ENCODE data around the gene NFASC.

The NFASC gene

DNA sequence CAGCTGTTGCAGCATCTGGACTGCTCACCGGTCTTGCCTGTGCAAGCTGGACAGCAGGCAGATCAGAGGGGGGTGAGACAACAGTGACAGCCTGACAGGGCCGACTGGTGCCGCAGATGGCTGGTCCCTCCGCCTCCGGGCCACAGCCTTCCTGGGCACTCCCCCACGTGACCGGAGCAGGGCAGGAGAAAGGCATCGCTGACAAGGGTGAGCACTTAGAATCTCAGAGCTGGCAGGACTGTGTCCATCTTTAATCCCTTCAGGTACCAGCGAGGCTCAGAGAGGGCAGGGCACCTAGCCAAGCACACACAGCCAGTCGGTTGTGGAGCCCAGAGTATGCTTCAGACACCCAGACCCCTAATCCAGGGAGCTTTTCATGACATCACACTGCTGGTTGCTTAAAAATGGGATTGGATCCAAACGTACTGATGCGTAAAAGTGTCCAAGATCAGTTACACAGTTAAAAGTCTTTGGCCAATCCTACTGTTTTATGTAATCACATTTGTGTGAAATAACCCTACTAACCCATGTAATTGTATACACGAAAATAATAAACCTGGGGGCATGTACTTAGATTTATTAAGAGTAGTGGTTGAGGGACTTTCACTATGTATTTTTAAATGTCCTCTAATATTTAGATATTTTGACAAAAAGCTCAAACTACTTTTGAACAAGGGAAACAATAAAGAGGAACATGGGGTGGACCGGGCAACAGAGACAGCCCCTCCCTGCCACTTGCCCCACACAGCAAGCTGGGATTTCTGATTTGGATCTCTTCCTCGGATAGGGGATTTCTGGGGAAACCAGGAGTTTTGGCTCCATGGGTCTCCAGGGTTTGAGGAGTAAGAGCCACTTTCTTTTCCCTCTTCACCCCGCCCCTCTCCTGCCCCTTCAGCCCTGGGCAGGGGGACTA is 171.6 kb downstream of the NFASC start:
- no peak for DNase-seq (ENCODE audit: low read depth in 2 of 2)

DNA sequence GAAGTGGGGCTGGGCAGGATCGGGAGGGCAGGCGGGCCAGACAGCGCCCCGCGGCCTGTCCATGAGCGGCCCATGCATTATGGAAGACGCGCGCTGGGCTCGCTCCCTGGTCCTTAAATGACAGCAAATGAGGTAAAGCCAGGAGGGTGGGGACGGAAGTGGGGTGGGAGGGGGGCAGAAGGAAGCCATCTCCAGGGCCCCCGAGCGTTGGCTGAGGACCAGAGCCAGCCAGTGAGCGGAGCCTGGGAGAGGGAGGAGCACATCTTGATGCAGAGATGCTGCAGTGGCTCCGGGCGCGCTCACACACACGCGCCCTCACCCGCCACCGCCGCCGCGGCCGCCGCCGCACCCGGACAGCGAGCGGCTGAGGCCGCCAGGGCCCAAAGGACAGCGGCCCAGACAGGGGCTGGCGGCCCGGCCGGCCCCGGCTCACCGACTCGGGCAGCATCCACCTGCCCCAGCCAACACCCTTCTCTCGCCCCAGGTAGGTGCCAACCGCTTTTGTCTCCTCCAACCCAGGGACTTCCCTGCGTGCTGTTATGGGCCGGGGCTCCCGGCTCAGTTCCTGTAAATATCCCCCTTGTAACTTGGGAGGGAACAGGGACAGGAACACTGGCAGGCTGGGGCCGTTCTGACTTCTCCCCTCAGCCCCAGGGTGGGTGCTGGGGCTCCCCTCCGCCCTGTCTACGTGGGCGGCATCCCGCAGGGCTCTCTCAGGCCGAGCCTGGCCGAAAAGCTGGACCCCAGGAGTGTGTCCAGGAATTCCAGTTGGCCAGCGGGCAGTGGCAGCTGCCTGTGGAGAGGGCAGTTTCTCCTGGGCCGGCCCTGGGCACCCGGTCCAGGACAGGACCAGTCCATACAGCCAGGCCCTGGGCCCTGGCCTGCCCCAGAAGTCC is 172.5 kb downstream of the NFASC start, which contains the start of gene CNTN2:
Gene CNTN2, plus strand, starts transcription at position 302 of the 896 bp plus-strand sequence. CDS start 9,974 bp downstream, outside the sequence.
- DNase-seq (ENCODE audit: low read depth in 2 of 2), result no peak

DNA sequence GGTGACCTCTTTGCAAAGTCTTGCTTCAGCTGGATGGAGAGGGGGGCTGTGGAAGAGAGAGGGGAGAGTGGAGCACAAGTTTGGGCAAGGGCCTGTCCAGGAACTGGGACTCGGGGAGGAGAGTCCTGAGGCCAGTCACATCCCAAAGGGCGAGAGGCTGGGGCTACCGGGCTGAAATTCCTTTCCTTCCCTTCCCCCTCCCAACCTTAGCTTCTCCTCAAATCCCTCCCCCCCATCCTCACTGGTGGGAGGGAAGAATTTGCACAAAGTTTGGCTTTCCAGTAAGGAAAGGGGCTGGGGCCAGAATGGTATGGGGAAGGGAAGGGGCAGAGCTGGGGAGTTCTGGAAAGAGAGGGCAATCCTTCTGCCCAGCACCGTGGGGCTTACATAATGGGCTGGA is 173.2 kb downstream of the NFASC start:
- DNase-seq (ENCODE audit: low read depth in 2 of 2), result no peak

DNA sequence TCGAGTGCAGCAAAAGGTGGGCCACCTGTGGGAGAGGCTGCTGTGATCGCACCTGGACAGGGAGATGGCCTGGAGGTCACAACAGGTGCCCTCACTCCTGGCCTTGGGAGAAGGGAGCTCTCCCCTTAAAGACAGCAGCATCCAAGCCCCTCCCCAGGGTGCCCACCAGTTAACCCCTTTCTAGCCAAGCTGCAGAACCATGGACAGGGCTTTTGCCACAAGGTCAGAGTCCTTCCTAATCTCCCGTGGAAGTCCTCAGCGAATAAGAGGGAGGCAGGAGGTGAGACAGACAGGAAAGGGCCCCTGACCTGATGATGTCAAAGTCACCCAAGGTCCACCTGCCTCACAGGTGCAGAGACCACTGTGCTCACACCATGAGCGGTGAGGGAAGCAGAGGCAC is 174.1 kb downstream of the NFASC start:
- DNase-seq (ENCODE audit: low read depth in 2 of 2), result no peak

DNA sequence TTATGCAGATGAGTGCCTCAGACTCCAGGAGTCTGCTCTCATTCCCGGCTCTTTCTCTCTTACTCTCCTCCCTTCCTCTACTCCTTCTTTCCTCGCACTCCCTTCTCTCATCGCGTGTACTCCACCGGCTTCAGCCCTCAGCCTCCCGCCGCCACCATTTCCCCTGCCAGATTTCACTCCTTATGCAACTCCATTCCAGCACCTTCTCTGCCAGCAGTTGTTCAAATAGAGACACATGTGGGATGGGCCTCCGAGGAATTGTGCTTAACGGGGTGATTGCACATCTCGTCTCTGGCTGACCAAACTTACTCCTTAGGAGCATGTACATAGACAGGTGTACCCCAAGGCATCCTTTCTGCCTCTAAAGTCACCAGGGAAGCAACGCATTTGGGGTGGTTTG is 174.5 kb downstream of the NFASC start:
- DNase-seq (ENCODE audit: low read depth in 2 of 2), result no peak

DNA sequence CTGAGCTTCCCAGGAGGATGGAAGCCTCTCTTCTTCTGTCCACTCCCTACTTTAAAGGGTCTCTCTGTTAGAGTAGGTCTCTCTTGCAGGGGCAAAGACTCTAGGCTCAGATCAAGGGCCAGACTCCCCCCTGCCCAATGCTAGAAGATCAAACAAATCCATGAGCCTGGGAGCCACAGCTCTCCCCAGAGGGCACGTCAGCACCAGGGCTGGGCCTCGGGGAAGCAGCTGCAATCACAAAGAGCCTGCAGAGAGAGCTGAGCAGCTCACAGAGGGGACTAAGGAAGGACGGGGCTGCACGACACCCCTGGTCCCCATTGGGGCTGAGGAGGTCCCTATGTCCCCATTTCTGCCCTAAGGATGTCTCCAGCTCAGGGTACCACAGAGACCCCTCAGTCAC is 176.2 kb downstream of the NFASC start:
- no peak for DNase-seq (ENCODE audit: low read depth in 2 of 2)

DNA sequence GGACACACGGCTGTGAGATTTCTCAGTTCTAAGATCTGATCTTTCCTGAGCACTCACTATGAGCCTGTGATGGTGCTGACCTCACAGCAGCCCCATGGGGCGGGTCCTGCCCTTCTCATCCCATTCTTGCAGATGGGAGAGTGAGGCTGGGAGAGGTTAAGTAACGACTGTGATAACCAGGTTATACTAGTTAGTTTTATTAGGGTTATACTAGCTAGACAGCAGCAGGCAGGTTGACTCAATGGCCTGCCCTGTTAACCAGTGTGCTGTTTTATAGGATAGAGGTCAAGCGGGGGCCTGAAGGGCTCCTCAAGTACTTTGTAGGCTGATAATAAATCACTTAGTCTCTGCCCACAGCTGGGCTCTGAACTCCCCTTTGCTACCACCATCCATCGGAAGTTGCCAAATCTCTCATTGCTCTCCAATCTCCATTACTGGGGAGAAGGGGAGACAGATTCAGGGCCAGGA is 177.1 kb downstream of the NFASC start:
- no peak for DNase-seq (ENCODE audit: low read depth in 2 of 2)

DNA sequence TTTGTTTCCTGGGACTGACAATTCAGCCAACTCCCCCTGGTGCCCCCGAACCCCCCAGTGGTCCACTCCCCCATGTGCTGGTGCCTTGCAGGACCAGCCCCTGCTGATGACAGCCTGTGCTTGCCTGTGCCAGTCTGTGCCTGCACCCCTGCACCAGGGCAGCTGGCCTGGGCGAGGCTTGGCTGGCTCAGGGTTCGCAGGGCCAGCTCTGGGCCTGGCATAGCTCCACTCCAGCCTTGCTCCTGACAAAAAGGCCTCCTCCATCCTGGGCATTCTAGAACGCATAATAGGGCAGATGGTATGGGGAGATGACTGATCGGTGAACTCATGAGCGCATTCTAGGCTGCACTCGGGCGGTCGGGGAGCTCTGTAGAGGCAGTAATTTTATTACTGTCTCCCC is 177.7 kb downstream of the NFASC start:
- DNase-seq (ENCODE audit: low read depth in 2 of 2), result no peak

DNA sequence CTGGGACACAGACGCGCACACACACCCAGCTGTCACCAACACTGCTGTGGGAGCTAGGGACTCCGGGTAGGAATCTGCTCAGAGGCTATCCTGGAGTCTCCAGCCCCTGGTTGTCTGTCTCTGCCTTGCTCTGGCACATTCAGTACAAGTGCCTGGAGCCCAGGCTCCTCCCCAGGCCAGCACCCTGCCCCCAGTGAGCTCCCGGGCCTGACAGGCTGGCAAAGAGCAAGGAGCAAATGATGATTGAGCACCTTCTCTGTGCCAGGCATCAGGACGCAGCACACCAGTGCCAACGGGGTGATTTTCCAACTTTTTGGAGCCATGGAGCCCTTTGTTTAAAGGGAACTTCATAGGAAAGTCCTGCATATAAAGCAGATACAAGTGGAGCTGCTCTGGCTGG is 178.8 kb downstream of the NFASC start:
- no peak for DNase-seq (ENCODE audit: low read depth in 2 of 2)

DNA sequence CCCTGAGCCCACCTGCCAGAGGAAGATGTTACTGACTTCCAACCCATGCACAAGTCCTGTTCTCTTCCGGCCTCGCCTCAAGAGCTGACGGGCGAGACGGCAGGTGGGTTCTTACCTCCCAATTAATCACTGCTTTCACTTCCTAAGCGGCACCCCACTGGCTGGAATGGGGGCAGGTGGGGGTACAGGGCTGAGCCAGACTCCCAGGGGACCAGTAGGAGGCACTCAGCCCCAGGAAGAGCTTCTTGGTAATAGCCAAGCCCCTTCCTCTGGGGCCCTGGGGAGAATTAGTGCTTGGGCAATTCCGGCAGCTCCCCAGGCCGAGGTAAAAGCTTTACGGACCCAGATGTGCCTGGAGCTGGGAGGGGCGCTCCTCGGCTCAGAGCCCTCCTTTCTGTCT is 182.0 kb downstream of the NFASC start:
- DNase-seq (ENCODE audit: low read depth in 2 of 2), result no peak

DNA sequence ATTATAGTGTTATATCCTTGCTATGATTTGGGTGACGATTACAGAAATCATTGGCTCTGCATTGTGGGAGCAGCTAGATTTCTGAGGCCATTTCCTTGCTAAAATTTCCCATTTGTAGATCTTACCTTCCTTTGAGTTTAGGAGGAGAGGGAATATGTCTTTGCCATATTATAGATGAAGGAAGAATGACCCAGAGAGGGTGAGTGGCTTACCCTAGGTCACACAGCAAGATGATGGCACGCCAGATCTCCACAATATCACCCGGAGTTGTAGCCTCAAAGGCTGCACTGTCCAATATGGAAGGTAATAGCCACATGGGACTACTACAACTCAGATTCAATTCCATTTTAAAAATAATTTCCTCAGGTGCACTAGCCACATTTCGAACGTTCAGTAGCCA is 182.6 kb downstream of the NFASC start:
- DNase-seq (ENCODE audit: low read depth in 2 of 2), result no peak

DNA sequence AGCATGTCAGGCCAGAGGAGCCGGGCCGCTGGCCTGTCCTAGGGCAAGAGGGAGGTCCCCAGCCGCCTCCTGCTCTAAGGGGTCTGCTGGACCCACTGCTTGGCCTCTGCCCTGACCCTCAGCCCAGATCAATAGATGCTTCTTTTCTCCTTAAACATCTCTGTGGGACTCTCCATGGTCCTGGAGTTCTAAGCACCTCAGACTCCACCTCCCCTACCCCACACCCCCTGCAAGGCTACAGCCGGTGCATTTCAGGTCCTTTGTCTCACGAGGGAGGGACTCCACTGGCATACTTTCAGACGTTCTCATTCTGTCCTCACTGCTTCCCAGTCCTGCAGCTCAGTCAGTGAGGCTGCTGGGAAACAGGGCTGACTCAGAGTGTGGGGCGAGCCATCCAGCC is 183.4 kb downstream of the NFASC start:
- no peak for DNase-seq (ENCODE audit: low read depth in 2 of 2)

DNA sequence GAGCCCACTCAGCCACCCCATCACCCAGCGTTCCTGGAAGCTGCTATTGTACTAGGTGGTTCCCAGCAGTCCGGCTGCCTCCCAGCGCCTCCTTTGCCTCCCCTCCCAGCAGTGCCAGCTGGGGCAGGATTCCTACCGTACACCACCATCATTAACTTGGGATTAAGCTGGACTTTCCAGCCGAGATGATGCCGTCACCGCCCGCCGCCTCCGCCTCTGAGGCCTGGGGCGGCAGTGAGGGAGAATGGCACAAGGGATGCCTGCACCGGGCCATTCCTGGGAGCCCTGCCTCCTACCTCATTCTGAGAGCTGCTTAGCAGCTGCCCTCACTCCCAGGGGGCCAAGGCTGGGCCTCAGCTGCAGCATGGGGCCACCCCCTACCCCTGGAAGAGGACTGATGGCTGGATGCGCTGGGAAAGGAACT is 185.5 kb downstream of the NFASC start:
- no peak for DNase-seq (ENCODE audit: low read depth in 2 of 2)

DNA sequence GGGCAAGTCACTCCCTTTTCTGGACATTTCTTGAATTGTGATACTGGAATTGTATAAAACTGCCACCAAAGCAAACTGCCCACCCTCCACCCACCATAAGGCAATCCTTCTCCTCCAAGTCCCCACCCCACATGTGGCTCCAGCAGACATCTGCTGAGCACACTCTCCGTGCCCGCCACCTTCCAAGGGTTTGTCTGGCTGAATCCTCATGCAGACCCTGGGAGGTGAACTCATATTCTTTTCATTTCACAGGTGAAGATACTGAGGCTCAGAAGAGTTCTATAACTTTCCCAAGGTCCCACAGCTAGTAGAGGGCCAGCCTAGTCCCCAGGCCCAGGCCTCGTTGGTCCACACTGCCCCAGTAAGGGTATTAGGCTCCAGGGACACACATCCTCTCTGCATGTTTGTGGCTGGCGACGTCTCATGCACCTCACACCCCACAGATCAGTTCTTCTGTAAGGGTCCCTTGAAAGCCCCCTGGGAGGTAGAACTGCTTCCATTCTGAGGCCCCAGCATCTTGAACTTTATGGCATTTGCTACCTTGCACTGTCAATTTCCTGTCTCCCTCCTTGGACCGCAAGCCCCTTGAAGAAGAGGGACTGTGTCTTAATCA is 186.4 kb downstream of the NFASC start:
- DNase-seq (ENCODE audit: low read depth in 2 of 2), result no peak

DNA sequence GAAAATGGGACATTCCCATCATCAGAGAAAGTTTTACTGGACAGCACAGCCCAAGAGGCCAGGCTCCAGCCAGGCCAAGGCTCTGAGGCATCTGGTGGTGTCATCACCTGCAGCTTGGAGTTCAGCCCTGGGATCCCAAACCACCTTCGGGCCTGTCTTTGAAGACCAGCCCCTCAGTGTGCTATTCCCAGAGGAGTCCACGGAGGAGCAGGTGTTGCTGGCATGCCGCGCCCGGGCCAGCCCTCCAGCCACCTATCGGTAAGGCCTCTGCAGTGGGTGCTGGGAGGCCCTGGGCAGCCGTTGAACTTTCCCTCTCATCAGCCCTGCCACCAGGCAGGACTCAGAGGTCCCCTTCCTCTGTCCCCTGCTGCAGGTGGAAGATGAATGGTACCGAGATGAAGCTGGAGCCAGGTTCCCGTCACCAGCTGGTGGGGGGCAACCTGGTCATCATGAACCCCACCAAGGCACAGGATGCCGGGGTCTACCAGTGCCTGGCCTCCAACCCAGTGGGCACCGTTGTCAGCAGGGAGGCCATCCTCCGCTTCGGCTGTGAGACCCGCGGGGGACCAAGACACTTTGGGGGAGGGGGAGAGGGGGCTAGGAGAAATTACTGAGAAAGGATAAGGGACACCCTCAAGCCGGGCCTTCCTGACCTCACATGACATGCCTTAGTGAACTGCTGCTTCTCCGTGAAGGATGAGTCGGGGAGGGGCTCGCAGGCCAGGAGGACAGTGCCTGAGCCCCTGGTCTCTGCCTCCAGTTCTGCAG is 187.3 kb downstream of the NFASC start:
- no peak for DNase-seq (ENCODE audit: low read depth in 2 of 2)

DNA sequence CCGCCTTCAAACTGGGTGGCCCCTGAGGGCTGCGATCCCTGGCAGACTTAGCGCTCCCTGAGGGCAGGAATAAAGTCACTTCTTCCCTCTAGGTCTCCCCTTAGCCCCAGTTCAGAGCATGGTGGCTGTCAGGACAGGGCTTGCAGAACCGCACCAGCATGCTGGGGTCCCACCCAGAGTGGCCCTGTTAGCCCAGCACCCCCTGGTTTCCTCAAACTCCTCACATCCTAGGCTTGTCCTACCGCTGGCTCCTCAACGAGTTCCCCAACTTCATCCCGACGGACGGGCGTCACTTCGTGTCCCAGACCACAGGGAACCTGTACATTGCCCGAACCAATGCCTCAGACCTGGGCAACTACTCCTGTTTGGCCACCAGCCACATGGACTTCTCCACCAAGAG is 188.2 kb downstream of the NFASC start:
- no peak for DNase-seq (ENCODE audit: low read depth in 2 of 2)

DNA sequence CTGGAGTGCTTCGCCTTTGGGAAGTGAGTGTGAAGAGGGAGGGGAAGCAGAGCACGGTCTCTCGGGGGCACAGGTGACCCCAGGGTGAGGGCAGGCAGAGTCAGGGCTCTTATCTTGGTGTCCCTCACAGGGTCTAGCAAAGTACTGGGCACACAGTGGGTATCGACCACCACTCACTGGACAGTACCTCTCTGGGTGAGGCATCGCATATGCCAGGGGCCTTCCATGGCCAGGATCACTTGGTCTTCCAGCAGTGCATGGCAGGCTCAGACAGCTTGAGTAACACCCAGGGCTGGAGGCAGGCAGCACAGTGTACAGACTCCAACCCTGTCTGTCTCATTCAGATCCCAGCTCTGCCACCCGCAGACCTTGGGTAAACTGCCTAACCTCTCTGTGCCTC is 189.0 kb downstream of the NFASC start:
- no peak for DNase-seq (ENCODE audit: low read depth in 2 of 2)

DNA sequence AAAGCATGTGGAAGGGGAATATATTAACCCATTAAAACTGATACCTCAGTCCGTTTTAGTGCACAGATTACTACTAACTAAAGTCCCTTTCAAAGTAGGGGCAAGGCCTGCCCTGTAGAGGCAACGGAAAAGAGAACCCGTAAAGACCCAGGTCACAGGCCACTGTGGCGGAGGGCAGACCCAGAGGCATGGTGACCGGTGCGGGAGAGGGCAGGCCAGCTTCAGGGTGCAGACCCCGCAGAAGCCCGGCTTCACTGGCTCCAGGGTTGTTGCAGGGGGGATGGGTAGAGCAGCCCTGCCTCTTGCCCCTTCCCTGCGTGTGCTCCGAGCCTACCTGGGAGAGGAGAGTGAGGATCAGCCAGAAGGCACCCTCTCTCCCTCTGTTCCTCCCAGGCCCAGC is 190.1 kb downstream of the NFASC start:
- no peak for DNase-seq (ENCODE audit: low read depth in 2 of 2)

DNA sequence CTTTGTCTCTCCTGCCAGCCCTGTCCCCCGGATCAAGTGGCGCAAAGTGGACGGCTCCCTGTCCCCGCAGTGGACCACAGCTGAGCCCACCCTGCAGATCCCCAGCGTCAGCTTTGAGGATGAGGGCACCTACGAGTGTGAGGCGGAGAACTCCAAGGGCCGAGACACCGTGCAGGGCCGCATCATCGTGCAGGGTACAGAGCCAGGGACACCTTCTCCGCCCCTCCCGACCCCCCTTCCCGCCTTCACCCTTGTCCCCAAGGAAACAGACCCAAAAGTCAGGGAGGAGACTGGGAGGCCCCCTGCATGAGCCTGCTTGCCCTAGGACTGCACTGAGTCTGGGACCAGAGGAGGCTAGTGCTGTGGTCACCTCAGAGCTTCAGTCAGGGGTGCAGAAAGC is 190.6 kb downstream of the NFASC start:
- no peak for DNase-seq (ENCODE audit: low read depth in 2 of 2)

DNA sequence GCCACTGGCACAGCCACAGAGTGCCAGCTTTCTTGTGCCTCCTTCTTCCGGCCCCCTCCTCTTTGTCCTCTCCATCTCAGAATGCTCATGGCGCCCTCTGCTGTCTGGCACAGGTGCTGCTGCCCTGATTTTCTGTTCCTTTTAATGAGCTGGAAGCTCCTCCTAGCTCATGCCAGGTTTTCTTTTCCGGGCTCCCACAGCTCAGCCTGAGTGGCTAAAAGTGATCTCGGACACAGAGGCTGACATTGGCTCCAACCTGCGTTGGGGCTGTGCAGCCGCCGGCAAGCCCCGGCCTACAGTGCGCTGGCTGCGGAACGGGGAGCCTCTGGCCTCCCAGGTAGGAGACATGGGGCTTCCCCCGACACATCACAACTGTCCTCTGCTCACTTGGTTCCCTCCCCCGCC is 191.0 kb downstream of the NFASC start:
- DNase-seq (ENCODE audit: low read depth in 2 of 2), result peak; percentile 33 to 42

DNA sequence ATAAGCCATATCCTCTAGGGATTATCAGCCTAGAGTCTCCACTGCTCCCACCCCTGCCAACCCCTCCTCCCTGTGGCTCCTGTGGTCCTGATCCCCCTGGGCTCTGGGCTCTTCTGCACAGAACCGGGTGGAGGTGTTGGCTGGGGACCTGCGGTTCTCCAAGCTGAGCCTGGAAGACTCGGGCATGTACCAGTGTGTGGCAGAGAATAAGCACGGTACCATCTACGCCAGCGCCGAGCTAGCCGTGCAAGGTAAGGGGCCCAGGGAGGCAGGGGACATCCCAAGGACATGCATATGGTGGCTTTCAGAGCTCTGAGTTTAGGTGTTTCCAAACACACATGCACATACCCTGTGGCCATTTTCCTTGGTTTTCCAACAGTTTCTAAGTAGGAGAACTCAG is 191.7 kb downstream of the NFASC start:
- no peak for DNase-seq (ENCODE audit: low read depth in 2 of 2)
